ENCODE measurements around the gene ATP8B2. TPM values are rescaled to one million over a fixed set of nuclear protein-coding genes. Genes with fewer than 3 reads are reported as not detected.
"Not testable (repeated sequence)": the region's sequence is repeated elsewhere in the genome, so short reads cannot be mapped to it uniquely, and the experiment has no call there.

Gene ATP8B2, protein sequence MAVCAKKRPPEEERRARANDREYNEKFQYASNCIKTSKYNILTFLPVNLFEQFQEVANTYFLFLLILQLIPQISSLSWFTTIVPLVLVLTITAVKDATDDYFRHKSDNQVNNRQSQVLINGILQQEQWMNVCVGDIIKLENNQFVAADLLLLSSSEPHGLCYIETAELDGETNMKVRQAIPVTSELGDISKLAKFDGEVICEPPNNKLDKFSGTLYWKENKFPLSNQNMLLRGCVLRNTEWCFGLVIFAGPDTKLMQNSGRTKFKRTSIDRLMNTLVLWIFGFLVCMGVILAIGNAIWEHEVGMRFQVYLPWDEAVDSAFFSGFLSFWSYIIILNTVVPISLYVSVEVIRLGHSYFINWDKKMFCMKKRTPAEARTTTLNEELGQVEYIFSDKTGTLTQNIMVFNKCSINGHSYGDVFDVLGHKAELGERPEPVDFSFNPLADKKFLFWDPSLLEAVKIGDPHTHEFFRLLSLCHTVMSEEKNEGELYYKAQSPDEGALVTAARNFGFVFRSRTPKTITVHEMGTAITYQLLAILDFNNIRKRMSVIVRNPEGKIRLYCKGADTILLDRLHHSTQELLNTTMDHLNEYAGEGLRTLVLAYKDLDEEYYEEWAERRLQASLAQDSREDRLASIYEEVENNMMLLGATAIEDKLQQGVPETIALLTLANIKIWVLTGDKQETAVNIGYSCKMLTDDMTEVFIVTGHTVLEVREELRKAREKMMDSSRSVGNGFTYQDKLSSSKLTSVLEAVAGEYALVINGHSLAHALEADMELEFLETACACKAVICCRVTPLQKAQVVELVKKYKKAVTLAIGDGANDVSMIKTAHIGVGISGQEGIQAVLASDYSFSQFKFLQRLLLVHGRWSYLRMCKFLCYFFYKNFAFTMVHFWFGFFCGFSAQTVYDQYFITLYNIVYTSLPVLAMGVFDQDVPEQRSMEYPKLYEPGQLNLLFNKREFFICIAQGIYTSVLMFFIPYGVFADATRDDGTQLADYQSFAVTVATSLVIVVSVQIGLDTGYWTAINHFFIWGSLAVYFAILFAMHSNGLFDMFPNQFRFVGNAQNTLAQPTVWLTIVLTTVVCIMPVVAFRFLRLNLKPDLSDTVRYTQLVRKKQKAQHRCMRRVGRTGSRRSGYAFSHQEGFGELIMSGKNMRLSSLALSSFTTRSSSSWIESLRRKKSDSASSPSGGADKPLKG
- total RNA-seq, result 10 to 100 TPM; 34.1 to 41.5 TPM
- polyA plus RNA-seq (2013, experiment 1 of 2), result 30.0 TPM
- 27.3 TPM for polyA plus RNA-seq (2013, experiment 2 of 2)
- long read RNA-seq, experiment 1, partial matches to known transcripts, result 2 of 6 reads
- long read RNA-seq, experiment 1, other reads (novel, unspliced or antisense), result 3 of 6 reads
- long read RNA-seq, experiment 2, partial matches to known transcripts, result 2 of 8 reads
- long read RNA-seq, experiment 2, other reads (novel, unspliced or antisense), result 6 of 8 reads
- long read RNA-seq, experiment 3, partial matches to known transcripts, result 3 of 8 reads
- long read RNA-seq, experiment 3, other reads (novel, unspliced or antisense), result 5 of 8 reads
- long read RNA-seq, experiment 4, partial matches to known transcripts, result 0 of 1 reads
- long read RNA-seq, experiment 4, other reads (novel, unspliced or antisense), result 1 of 1 reads

DNA sequence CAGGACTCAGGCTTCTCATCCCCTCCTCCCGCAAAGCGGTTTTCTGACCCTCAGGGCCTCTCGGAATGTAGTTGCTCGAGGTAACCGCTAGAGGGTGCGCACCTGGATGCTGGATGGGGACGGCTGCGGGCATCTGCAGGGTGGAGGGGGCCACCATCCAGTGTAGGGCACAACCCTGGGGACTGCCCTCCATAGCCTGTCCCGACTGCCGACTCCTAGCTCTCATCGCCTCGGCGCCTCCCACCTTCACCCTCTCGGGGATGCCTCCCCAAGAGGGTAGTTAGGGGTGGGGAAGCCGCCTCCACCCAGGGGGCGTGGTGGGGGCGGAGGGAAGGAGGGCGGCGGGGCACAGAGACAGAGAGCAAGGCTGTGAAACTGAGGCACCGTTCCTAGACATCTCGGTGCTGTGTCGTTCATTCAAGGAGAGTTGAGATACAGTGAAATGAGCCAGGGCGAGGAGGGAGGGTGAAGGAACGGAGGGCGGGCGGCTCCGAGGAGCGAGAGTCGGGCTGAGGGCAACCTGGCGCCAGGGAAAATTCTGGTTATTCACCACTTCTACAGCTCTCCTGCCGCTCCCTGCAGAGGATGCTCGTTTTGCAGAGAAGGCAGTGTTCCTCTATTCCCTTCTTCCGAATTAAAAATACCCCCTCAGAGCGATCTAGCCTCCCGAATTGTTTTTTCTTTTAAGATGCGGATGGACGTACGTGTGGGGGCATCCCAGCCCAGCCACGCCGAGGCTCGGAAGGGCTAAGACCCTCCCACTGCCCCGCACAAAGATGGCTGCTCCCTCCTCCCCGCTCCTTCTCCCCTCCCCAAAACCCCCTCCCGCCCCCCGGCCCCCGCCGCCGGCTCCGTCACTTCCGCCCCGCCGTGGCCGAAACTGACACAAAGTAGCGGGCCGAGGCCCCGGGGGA, at the start of gene ATP8B2:
Gene ATP8B2 (plus strand): TSS at position 857 of the 914 bp plus-strand sequence. CDS start 2,617 bp downstream, outside the sequence.
- peaks cover 25% of the 10 kb centered on the region for H3K27me3 Mint-ChIP-seq (ENCODE audit: insufficient read depth)
- peak within 1 kb of the TSS; percentile 93 for H3K4me3 Mint-ChIP-seq
- Histone ChIP-seq H3K36me3 (ENCODE audit: control insufficient read depth, insufficient read depth, low read length) (peaks cover 2% of the 10 kb centered on the region), H3K27ac (ENCODE audit: low read depth, low read length) (peak within 1 kb of the TSS; percentile 75), H3K9ac (ENCODE audit: extremely low read depth, low read length, poor library complexity, severe bottlenecking) (peak within 1 kb of the TSS; percentile 55), H3K27me3 (ENCODE audit: control insufficient read depth, insufficient read depth, low read length, poor library complexity, severe bottlenecking) (peaks cover 6% of the 10 kb centered on the region), H3K4me3 (ENCODE audit: low read length) (peak within 1 kb of the TSS; percentile 93), H3K4me1 (ENCODE audit: control insufficient read depth, insufficient read depth, low read length) (no peaks in the 10 kb centered on the region), H3K9me3 (ENCODE audit: control insufficient read depth, low read length) (no peaks in the 10 kb centered on the region)
- peak within 1 kb of the TSS; percentile 96 for H3K27ac Mint-ChIP-seq
- WGBS, 2 experiments (ENCODE audit: insufficient coverage in 1 of 2, insufficient read length in 1 of 2), result 1% methylated on average over 17 to 50 of the region's 56 CpGs
- DNase-seq, result peak; percentile 96
- H3K4me1 Mint-ChIP-seq, result peaks cover 28% of the 10 kb centered on the region
- no peaks in the 10 kb centered on the region for H3K36me3 Mint-ChIP-seq (ENCODE audit: low read depth)
- no peaks in the 10 kb centered on the region for H3K9me3 Mint-ChIP-seq
- TF ChIP-seq, protein P1, sequence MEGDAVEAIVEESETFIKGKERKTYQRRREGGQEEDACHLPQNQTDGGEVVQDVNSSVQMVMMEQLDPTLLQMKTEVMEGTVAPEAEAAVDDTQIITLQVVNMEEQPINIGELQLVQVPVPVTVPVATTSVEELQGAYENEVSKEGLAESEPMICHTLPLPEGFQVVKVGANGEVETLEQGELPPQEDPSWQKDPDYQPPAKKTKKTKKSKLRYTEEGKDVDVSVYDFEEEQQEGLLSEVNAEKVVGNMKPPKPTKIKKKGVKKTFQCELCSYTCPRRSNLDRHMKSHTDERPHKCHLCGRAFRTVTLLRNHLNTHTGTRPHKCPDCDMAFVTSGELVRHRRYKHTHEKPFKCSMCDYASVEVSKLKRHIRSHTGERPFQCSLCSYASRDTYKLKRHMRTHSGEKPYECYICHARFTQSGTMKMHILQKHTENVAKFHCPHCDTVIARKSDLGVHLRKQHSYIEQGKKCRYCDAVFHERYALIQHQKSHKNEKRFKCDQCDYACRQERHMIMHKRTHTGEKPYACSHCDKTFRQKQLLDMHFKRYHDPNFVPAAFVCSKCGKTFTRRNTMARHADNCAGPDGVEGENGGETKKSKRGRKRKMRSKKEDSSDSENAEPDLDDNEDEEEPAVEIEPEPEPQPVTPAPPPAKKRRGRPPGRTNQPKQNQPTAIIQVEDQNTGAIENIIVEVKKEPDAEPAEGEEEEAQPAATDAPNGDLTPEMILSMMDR (conservative IDR thresholded peaks at IDR 0.05), result peak; percentile 93

DNA sequence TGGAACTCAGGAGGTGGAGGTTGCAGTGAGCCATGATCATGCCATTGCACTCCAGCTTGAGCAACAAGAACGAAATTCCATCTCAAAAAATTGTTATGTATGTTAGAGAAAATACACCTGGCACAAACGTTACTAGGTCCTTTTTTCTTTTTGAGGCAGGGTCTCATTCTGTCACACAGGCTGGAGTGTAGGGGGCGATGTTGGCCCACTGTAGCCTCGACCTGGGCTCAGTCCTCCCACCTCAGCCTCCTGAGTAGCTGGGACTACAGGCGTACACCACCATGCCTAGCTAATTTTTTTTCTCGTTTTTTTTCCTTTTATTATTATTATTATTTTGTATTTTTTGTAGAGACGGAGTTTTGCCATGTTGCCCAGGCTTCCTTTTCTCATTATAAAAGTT, 48.5 kb upstream of the ATP8B2 start:
- Mint-ChIP-seq H3K4me3 (no peak overlapping the region), H3K4me1 (peaks cover 8% of the 10 kb centered on the region), H3K27me3 (ENCODE audit: insufficient read depth) (no peaks in the 10 kb centered on the region), H3K9me3 (no peaks in the 10 kb centered on the region), H3K36me3 (ENCODE audit: low read depth) (peaks cover 23% of the 10 kb centered on the region), H3K27ac (no peak overlapping the region)
- no peak overlapping the region for H3K4me3 ChIP-seq (ENCODE audit: low read length)
- TF ChIP-seq, protein P1 (conservative IDR thresholded peaks at IDR 0.05), result peak; percentile 71
- H3K9ac ChIP-seq (ENCODE audit: extremely low read depth, low read length, poor library complexity, severe bottlenecking), result no peak overlapping the region
- H3K27me3 ChIP-seq (ENCODE audit: control insufficient read depth, insufficient read depth, low read length, poor library complexity, severe bottlenecking), result no peaks in the 10 kb centered on the region
- no peak overlapping the region for H3K27ac ChIP-seq (ENCODE audit: low read depth, low read length)
- no peaks in the 10 kb centered on the region for H3K9me3 ChIP-seq (ENCODE audit: control insufficient read depth, low read length)
- no peaks in the 10 kb centered on the region for H3K4me1 ChIP-seq (ENCODE audit: control insufficient read depth, insufficient read depth, low read length)
- peak; percentile 68 for DNase-seq
- 94 to 98% methylated on average over 2 to 5 of the region's 7 CpGs for WGBS, 2 experiments (ENCODE audit: insufficient coverage in 1 of 2, insufficient read length in 1 of 2)
- peaks cover 19% of the 10 kb centered on the region for H3K36me3 ChIP-seq (ENCODE audit: control insufficient read depth, insufficient read depth, low read length)

DNA sequence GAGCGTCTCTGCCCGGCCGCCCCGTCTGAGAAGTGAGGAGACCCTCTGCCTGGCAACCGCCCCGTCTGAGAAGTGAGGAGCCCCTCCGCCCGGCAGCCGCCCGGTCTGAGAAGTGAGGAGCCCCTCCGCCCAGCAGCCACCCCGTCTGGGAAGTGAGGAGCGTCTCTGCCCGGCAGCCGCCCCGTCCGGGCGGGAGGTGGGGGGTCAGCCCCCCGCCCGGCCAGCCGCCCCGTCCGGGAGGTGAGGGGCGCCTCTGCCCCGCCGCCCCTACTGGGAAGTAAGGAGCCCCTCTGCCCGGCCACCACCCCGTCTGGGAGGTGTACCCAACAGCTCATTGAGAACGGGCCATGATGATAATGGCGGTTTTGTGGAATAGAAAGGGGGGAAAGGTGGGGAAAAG, 37.7 kb upstream of the ATP8B2 start:
- H3K27ac ChIP-seq (ENCODE audit: low read depth, low read length); DNase-seq; H3K27me3 Mint-ChIP-seq (ENCODE audit: insufficient read depth); H3K9me3 Mint-ChIP-seq; H3K9me3 ChIP-seq (ENCODE audit: control insufficient read depth, low read length); H3K27ac Mint-ChIP-seq; H3K4me3 Mint-ChIP-seq; H3K27me3 ChIP-seq (ENCODE audit: control insufficient read depth, insufficient read depth, low read length, poor library complexity, severe bottlenecking); H3K4me1 ChIP-seq (ENCODE audit: control insufficient read depth, insufficient read depth, low read length); H3K36me3 Mint-ChIP-seq (ENCODE audit: low read depth); H3K36me3 ChIP-seq (ENCODE audit: control insufficient read depth, insufficient read depth, low read length); H3K4me3 ChIP-seq (ENCODE audit: low read length); H3K9ac ChIP-seq (ENCODE audit: extremely low read depth, low read length, poor library complexity, severe bottlenecking): not testable (repeated sequence)
- peaks cover 10% of the 10 kb centered on the region for H3K4me1 Mint-ChIP-seq
- 97% methylated on average over 19 of the region's 30 CpGs; no CpG with 5 or more reads in 1 of the 2 experiments for WGBS, 2 experiments (ENCODE audit: insufficient coverage in 1 of 2, insufficient read length in 1 of 2)
